GM19239 (cell line): ENCODE measurements around the gene WRNIP1.

Experiments used
- DNase-seq: peaks from one replicate; pipeline ENCODE4 v3.0.0; 2011; ENCODE audit warnings: low spot score; ENCODE audit not compliant: insufficient read length
- FAIRE-seq: peaks from 2 replicates; lab custom pipeline; 2011; peaks lifted over from hg19 to GRCh38; lab: Jason Lieb, UNC

WRNIP1 gene

GRCh38 chr6:2827142-2827541 lies 61.9 kb downstream of the WRNIP1 start:
- FAIRE-seq: no peak
- no peak for DNase-seq

DNA sequence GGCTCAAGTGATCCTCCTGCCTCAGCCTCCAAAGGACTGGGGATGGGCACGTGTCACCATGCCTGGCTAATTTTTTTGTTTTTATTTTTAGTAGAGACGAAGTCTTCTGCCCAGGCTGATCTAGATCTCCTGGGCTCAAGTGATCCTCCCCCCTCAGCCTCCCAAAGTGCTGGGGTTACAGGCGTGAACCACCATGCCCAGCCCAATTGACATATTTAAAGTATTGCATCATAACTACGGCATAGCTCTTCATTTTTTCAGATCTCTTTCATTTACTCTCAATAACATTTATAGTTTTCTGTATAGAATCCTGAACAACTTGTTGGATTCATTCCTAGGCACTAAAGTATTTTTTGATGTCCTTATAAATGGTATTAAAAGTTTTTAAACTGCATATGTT lies 63.4 kb downstream of the WRNIP1 start:
- DNase-seq: no peak
- FAIRE-seq: no peak

GRCh38 chr6:2829253-2829652 lies 64.1 kb downstream of the WRNIP1 start:
- DNase-seq (no peak), FAIRE-seq (no peak)

- FAIRE-seq (no peak), DNase-seq (no peak)
These were observed 65.0 kb downstream of the WRNIP1 start for GRCh38 chr6:2830183-2830582.

DNA sequence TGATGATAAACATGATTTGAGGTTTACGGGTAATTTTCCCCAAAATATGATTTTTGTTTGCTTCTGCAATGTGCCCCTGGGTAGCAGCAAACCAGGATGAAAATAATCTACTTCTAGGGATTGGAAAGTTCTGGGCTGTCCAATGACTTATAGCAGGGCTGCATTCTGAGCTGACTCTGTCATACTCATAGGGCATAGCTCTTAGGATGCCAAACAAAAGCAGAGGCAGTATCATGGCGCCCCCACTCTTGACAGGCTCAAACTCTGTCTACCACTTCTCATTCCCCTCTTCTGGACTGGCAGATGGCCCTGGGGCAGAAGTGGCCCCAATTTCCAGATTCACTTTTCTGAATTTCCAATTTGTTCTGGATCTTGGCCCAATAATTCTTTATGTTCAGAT lies 66.2 kb downstream of the WRNIP1 start:
- no peak for FAIRE-seq
- no peak for DNase-seq

DNA sequence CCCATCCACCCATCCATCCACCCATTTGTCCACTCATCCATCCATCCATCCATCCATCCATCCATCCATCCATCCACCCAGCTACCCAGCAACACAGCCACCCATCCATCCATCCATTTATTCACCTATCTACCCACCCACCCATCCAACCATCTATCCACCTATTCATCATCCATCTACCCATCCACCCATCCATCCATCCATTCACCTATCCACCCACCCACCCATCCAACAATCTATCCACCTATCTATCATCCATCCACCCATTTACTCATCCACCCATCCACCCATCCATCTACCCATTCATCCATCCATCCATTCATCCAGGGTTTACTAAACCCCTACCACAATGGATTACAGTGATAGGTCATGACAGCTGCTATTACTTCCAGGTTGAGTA lies 69.1 kb downstream of the WRNIP1 start:
- DNase-seq: no peak
- no peak for FAIRE-seq
